ENCODE measurements around the gene TBX1. TPM values are rescaled to one million over a fixed set of nuclear protein-coding genes. Genes with fewer than 3 reads are reported as not detected.
A peak's percentile ranks its signal among the peaks of the same experiment; 100 is the strongest.

TBX1 gene
- total RNA-seq, 1 donor from 2014 or later = 3.4 TPM

DNA sequence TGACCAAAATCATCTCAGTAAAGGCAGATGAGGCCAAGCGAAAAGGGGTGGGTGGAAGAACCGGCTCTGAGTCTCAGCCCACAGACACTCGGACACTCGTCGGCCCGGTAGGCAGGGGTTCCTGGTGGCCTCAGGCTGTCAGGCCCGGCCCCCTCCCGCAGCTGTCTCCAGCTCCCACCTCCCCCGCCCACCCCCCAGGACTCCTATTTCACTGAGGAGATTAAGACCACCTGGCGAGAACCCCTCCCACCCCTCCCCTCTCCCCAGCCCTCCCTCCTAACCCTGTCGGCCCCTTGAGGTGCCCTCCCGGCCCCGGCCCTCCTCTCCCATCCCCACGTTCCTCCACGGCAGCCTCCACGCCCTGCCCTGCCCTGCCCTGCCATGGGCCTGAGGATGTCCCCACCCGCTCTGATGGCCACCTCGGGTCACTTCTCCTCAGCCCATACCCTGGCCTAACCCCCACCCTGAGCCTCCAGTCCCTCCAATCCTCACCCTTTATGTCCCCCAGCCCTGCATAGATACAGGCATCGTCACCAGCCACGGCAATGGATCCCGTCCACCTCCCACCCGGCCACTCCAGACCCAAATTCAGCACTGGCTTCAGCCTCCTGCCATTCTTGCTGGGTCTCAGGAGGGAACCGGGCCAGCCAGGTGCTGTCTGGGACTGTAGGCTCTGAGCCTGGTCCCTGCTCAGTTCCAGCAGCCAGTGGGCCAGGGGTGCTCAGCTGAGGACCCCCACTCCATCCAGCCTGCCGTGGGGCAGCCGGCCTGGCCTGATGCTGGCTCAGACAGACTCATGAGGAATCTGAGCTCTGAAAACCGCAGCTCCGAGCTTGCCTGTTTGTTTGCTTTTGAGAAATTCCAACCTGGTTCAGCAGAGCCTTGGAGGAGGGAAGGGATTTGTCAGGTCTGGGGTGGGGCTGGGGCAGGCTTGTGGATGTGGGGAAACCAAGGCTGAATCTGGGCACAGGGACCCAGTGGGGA lies 9.8 kb upstream of the TBX1 start:
- no peak overlapping the region for H3K4me3 Mint-ChIP-seq
- H3K27ac Mint-ChIP-seq = no peak overlapping the region
- no peaks in the 10 kb centered on the region for H3K36me3 Mint-ChIP-seq
- TF ChIP-seq, protein P1, sequence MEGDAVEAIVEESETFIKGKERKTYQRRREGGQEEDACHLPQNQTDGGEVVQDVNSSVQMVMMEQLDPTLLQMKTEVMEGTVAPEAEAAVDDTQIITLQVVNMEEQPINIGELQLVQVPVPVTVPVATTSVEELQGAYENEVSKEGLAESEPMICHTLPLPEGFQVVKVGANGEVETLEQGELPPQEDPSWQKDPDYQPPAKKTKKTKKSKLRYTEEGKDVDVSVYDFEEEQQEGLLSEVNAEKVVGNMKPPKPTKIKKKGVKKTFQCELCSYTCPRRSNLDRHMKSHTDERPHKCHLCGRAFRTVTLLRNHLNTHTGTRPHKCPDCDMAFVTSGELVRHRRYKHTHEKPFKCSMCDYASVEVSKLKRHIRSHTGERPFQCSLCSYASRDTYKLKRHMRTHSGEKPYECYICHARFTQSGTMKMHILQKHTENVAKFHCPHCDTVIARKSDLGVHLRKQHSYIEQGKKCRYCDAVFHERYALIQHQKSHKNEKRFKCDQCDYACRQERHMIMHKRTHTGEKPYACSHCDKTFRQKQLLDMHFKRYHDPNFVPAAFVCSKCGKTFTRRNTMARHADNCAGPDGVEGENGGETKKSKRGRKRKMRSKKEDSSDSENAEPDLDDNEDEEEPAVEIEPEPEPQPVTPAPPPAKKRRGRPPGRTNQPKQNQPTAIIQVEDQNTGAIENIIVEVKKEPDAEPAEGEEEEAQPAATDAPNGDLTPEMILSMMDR (conservative IDR thresholded peaks at IDR 0.05) = no peak
- no peaks in the 10 kb centered on the region for H3K9me3 Mint-ChIP-seq
- DNase-seq (ENCODE audit: extremely low spot score, unreplicated experiment) = no peak
- peaks cover 5% of the 10 kb centered on the region for H3K4me1 Mint-ChIP-seq (ENCODE audit: unreplicated experiment)
- peaks cover 42% of the 10 kb centered on the region for H3K27me3 Mint-ChIP-seq

DNA sequence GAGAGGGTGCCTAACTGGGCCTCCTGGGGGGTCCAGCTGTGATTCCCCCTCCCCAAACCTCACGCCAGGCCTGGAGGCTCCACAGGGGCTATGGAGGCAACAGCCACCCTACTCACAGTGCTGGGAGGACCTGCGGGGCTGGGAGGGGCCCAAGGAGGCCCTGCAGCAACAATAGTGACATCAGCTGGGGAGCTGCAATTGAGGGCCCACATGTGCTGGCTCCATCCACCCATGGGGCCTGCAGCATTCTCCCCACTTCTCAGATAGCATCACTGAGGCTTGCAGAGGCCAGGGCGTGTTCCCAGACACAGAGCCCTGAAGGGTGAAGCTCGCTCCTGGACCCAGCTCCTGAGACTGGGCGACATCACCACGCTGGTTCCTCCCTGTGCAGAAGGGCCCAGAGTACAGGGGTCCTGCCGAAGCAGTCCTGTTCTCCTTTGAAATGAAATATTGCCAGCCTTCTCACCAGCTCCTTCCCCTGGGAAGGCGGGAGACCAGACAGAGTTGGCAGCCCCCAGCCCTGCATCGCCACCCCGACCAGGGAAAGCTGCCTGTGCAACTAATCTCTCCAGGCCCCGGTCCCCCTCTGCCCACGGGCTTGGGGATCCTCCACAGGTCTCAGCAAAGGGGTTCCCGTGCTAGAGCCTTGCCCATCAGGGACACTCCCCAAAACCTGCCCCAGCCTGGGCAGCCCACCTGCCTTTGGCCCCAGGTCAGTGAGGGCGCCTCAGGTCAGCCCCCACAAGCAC lies 8.9 kb upstream of the TBX1 start:
- Mint-ChIP-seq H3K9me3 (no peaks in the 10 kb centered on the region), H3K27ac (no peak overlapping the region), H3K4me1 (ENCODE audit: unreplicated experiment) (peaks cover 5% of the 10 kb centered on the region), H3K27me3 (peaks cover 50% of the 10 kb centered on the region), H3K36me3 (no peaks in the 10 kb centered on the region), H3K4me3 (no peak overlapping the region)
- TF ChIP-seq, protein P1 (conservative IDR thresholded peaks at IDR 0.05) = no peak
- no peak for DNase-seq (ENCODE audit: extremely low spot score, unreplicated experiment)

DNA sequence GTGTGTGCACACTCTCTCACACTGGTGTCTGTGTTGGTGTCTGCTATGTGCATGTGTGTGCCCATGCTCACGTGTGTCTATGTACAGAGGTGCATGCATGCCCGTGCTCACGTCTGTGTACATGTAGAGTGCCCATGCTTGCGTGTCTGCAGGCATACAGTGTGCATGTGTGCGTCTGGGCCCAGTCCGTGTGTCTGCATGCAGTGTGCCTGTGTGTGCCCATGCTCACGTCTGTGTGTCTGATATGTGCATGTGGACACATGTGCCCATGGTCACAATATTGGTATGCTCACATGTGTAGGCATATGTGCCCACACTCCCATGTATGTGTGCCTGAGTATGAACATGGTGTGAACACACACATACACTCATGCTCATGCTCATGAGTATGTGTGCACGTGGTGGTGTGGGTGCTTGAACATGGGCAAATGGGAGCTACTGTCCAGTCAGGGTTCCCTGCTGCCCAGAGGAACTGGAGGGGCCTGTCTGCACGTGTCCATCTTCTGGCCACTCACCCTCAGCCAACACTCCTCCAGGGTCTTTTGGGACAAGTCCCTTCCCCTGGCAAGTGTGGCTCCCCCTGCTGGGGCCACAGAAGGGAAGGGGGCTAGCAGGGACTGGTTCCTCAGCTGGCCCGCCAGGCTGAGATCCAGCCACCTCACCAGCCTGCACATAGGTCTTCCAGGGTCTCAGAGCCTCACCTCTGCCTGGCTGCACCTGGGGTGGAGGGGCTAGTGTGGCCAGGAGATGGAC lies 7.3 kb upstream of the TBX1 start:
- H3K36me3 Mint-ChIP-seq = no peaks in the 10 kb centered on the region
- TF ChIP-seq, protein P1 (conservative IDR thresholded peaks at IDR 0.05) = peak; percentile 12
- DNase-seq (ENCODE audit: extremely low spot score, unreplicated experiment) = no peak
- no peak overlapping the region for H3K4me3 Mint-ChIP-seq
- no peak overlapping the region for H3K27ac Mint-ChIP-seq
- H3K27me3 Mint-ChIP-seq = peaks cover 63% of the 10 kb centered on the region
- H3K4me1 Mint-ChIP-seq (ENCODE audit: unreplicated experiment) = peaks cover 5% of the 10 kb centered on the region
- no peaks in the 10 kb centered on the region for H3K9me3 Mint-ChIP-seq

DNA sequence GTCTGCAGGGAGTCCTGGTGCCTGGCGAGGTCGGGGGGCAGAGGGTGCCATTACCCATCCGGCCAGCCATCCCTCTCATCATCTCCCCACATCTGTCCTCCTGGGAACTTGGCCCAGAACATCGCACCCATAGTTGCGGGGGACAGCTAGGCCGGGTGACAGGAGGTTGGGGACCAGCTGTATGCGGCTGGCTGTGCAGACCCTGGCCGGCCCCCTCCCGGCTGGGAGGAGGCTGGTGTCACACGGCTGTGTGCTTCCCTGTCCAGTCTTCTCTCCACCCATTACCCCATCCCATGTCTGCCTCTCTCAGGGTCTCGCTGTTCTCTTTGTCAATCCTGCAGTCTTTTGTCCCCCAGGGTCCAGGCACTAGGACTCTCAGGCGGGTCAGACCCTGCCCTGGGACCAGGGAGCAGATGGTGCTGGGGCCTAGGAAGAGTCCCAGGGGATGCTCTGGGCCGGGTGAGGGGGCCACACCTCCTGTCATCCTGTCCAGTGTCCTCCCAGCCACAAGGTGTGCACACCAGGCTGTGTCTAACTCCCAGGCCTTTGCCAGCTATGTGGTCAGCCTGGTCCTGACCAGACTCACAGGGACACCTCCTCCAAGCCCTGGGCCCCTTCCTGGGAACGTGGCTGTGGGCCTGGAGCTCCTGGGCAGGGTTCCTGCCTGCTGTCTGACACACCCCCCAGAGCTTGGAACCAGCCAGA lies 6.4 kb upstream of the TBX1 start:
- H3K4me3 Mint-ChIP-seq = no peak overlapping the region
- no peaks in the 10 kb centered on the region for H3K9me3 Mint-ChIP-seq

More for the DNA sequence above, 6.4 kb upstream of the TBX1 start:
- TF ChIP-seq, protein P1 (conservative IDR thresholded peaks at IDR 0.05) = no peak
- H3K4me1 Mint-ChIP-seq (ENCODE audit: unreplicated experiment) = no peaks in the 10 kb centered on the region
- no peaks in the 10 kb centered on the region for H3K36me3 Mint-ChIP-seq
- peaks cover 66% of the 10 kb centered on the region for H3K27me3 Mint-ChIP-seq
- H3K27ac Mint-ChIP-seq = no peak overlapping the region
- DNase-seq (ENCODE audit: extremely low spot score, unreplicated experiment) = no peak
